Pons (tissue), 1 donor: ENCODE measurements around the gene CSNK1G2.
"Not testable (repeated sequence)": the region's sequence is repeated elsewhere in the genome, so short reads cannot be mapped to it uniquely, and the experiment has no call there.

ENCODE experiments used
- DNase-seq: peaks from one replicate; pipeline ENCODE4 v3.0.0-alpha.2; 2016; ENCODE audit warnings: low spot score

The CSNK1G2 gene

DNA sequence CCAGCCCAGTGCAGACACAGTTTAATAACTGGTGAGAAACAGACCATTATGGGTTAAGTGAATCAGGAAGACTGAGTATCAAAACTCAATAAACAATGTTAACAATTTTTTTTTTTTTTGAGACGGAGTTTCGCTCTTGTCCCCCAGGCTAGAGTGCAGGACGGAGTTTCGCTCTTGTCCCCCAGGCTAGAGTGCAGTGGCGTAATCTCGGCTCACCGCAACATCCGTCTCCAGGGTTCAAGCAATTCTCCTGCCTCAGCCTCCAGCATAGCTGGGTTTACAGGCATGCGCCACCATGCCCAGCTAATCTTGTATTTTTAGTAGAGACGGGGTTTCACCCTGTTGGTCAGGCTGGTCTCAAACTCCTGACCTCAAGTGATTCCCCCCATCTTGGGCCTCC lies 47.5 kb downstream of the CSNK1G2 start:
- not testable (repeated sequence) for DNase-seq

- no peak for DNase-seq
These were observed 48.7 kb downstream of the CSNK1G2 start for GRCh38 chr19:1989513-1990229.

DNA sequence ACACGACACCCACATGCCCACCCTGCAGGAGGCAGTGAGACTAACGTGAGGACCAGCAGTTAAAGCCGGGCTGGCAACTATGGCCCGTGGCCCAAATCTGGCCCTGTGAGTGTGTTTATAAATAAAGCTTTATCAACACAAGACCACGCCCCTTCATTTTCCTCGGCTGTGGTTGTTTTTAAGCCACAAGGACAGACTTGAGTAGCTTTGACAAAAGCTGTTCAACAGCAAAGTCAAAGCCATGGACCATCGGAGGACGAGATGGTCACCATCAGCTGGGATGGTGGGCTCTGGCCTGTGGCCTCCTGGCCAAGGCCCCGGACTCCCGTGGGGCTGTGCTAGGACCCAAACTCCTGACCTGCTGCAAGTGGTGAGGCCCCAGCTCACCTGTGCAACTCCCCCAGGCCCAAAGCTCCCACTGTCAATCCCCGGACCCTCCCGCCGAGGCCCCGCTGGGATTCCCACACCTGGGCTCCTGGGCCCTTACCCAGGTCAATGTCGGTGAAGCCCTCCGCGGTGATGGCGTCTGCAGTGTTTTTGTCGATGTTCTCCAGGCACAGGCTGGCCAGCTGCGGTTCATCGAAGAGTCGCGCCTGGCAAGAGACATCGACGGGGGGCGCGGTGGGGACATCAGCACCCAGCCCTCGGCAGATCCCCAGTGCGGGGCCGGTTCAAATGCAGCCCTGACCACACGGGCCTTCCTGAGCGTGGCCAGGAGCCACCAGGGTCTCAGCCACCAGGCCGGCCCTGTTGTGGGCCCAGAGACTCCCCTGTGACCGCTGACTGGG lies 49.5 kb downstream of the CSNK1G2 start:
- DNase-seq = no peak

GRCh38 chr19:1991018-1991913 lies 50.3 kb downstream of the CSNK1G2 start:
- DNase-seq = no peak

DNA sequence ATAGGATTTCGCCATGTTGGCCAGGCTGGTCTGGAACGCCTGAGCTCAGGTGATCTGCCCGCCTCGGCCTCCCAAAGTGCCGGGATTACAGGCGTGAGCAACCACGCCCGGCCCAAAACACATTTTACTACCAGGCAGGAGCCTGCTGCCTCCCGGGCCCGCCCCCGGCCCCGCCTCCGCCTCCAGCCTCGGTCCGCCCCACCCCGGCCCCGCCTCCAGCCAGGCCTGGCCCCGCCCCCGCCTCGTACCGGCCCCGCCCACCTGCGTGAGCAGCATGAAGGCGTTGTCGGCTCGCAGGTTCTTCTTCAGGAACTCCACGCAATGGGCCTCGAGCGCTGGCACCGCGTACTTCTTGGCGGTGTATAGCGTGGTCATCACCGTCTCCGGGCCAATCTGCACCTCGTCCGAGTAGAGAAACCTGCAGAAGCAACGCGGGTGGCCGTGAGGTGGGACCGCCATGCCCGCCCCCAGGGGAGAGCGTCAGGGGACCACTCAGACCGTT lies 51.8 kb downstream of the CSNK1G2 start:
- DNase-seq = no peak

DNA sequence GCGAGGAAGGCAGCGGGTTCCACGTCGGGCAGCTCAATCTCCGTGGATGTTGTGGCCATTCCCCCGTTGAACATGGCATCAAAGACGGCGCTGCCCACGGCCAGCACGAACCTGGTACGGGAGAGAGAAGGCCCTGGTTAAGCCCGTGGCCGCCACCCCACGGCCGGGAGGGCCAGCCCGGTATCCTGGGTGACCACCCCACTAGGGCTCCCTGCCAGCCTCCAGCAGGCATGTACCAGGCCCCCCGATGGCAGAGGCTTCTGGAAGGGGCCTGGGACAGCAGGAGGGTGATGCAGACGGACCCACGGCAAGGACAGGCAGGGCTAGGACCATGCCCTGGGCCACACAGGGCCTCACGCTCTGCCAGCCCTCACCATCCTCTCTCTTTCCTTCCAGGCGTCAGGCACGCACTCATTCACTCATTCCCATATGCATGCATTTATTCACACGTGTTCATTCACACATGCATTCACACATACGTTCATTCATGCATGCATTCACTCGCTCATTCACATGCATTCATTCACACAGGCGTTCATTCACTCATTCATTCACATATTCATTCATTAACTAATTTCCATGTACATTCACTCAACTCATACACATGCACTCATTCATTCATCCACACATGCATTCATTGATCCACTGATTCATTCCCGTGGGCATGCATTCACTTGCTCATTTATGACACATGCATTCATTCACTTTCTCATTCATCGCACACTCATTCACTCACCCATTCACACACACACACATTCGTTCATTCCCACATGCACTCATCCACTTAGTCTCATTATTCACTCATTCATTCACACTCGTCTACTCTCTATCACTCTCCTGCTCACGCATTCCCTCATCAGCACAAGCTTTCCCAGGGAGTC lies 56.6 kb downstream of the CSNK1G2 start:
- DNase-seq = no peak

DNA sequence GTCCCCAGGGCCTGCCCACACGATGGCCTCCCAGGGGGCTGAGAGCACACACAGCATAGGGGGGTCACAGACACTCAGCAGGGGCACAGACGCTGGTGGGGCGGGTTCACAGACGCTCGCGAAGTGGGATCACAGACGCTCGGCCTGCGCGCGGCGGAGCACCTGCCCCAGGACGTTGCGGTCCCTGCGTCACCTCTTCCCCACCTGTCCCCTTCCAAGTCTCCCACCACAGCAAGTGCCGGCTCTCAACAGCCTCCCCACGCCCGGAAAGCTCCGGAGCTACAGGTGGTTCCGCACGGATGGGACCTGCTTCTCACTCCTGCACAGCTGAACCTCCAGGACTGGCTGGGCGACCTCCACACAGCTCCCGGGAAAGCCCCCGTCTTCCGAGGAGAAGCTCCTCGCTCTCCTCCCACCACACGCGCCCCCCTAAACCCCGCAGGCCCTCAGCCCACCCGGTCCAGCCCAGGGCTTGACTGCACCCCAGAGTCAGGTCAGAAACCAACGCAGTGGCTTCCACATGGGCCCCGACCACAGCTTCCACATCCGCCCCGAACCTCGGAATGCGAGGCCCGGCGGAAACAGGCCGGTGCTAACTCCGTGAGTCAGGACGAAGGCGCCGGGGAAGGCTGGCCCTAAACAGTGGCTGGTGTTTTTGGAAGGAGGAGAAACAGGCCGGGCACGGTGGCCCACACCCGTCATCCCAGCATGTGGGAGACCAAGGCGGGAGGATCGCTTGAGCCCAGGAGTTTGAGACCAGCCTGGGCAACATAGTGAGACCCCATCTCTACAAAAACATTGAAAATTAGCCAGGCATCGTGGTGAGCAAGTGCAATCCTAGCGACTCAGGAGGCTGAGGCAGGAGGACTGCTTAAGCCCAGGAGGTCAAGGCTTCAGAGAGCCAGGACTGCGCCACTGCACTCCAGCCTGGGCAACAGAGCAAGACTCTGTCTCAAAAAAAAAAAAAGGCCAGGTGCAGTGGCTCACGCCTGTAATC lies 58.0 kb downstream of the CSNK1G2 start:
- no peak for DNase-seq

DNA sequence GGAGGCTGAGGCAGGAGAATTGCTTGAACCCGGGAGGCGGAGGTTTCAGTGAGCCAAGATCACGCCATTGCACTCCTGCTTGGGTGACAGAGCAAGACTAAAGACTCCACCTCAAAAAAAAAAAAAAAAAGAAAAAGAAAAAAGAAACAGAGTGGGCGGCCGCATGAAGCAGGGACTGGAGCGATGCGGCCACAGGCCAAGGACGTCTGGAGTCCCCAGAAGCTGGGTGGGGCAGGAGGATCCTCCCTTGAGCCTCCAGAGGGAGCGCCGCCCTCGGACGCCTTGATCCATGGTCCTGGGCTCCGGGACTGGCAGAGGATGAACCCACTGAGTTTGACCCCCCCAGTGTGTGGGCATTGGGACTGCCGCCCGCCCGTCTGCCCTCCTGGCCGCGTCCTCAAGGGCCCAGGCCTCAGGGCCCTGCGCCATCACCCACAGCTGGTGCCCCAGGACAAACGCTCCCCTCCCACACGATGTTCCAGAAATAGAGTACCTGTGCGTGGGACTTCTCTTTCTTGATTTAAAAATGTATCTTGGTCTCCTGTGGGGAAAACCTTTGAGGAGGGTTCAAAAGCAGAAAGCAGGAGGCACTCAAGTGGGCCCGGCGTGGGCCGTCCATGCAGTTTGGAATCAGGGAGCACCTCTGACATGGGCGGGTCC lies 59.0 kb downstream of the CSNK1G2 start:
- no peak for DNase-seq

GRCh38 chr19:2003874-2004273 lies 62.9 kb downstream of the CSNK1G2 start:
- DNase-seq = no peak

DNA sequence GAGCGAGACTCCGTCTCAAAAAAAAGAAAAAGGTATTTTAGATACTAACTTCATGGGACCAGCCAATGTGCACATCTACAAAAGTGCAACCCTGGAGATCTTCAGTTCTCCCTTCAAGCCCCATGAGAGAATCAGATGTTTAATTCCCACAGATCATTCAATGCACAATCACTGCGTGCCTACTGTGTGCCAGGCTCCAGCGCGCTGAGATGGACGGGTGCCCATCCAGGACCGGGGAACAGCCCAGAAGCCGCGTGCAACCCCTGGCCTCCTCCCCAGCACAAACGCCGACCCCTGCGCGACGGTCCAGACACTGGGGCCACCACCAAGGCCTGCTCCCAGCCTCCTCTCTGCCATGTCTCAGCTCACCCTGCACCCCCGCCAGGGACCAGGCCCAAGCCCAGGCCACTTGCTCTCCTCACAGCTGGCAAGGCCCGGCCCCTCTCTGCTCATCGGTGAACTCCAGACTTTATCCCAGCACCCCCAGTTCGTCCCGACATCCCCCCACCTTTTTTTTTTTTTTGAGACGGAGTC lies 69.2 kb downstream of the CSNK1G2 start:
- DNase-seq = no peak

GRCh38 chr19:2011169-2011568 lies 70.2 kb downstream of the CSNK1G2 start:
- no peak for DNase-seq

DNA sequence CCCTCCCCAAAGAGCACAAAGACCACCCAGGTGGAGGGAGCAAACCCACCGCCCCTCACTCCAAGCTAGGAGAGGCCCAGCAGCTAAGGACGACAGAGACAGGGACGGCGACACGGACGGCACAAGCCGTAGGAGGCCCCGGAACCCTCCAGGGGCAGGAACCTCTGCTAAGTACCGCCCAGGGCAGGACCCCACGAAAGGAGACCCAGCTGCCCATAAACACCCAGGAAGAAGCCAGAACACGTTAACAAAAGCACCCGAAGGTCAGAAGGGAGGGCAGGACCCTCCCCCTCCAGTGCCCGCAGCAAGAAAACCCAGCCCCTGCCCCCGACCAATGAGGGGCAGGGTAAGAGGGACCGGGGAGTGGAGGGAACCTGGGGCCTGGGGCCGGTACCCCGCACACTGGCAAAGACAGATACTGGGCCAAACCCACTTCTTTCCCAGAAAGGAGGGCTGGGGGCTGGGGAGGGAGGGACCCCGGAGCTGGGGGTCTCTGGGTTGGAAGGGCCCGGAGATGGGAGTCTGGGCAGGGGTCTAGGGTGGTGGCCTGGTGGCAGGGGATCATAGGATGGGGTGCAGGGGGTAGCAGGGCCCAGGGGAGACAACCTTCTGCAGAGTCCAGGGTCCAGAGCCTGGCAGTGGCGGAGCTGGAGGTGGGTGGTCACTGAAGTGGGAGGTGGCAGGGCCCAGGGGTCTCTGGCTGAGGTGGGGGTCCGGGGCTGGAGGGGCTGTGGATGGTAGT lies 72.1 kb downstream of the CSNK1G2 start:
- DNase-seq = no peak

DNA sequence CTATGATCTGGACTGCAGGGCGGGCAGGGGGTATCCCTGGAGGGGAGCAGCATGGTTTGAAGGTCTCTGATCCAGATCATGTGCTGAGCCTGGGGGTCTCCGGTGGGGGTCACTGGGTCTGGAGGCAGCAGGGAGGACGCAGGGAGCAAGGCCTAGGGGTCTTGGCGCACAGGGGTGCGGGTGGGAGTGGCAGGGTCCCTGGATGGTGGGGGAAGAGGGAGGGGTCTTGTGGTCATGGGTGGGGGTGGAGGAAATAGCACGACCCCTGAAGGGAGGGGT lies 72.7 kb downstream of the CSNK1G2 start:
- DNase-seq = no peak

GRCh38 chr19:2014131-2014571 lies 73.2 kb downstream of the CSNK1G2 start:
- no peak for DNase-seq

- no peak for DNase-seq
These were observed 74.0 kb downstream of the CSNK1G2 start for GRCh38 chr19:2014731-2015607.

DNA sequence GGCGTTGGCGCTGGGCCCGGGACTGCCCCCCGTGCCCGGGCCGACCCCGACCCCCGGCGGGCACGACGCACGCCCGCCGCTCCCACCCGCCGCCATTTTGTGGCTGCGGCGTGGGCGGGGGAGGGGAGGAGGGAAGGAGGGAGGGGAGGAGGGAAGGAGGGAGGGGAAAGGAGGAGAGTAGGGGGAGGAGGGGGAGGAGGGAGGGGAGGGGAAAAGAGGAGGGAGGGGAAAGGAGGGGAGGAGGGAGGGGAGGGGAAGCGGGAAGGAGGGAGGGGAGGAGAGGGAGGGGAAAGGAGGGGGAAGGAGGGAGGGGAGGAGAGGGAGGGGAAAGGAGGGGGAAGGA lies 74.6 kb downstream of the CSNK1G2 start, which contains the start of gene BTBD2:
Gene BTBD2 (minus strand): TSS at position 107 of the 343 bp plus-strand sequence. CDS start 11 bp downstream, at position 96.
- DNase-seq = peak; percentile 68

GRCh38 chr19:2016041-2016807 lies 75.3 kb downstream of the CSNK1G2 start:
- peak; percentile 82 for DNase-seq
